Dermis microvascular lymphatic vessel endothelial cell (primary cell): Measurements from ENCODE around the gene TBATA. TPM values are rescaled to one million over a fixed set of nuclear protein-coding genes. Genes with fewer than 3 reads are reported as not detected.

Experiments used
- DNase-seq, 2 donors: peaks; one replicate each; pipeline versions ENCODE4 v3.0.0 to v3.0.0-alpha.2; 2010; ENCODE audit warnings: low read depth in 2 of 2
- total RNA-seq: library from RNA; depleted of rRNA; stranded (reverse); fragments of >200 nt; gene quantifications from 2 replicates; pipeline ENCODE4 v1.2.1, GENCODE V29; 2014

The TBATA gene, protein sequence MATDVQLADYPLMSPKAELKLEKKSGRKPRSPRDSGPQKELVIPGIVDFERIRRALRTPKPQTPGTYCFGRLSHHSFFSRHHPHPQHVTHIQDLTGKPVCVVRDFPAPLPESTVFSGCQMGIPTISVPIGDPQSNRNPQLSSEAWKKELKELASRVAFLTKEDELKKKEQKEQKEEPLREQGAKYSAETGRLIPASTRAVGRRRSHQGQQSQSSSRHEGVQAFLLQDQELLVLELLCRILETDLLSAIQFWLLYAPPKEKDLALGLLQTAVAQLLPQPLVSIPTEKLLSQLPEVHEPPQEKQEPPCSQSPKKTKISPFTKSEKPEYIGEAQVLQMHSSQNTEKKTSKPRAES
- not detected in 2 replicates for total RNA-seq

DNA sequence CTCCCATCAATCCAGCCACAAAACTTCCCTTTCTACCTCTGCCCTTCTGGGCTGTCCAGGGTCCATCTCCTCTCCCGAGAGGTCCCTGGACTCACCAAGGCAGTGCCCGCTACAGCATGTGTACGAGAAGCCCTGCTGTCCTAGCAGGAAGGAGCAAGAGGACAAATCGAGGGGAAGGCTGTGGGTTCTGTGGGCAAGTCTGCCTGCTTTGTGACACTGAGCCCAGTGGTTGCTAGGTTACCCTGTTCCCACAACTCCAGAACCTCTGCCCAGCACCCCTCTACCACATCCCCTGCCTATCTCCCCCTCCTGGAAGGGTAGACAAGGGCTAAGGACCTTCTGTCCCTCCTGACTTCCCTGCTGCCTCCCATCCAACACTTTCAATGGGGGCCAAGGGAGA, at the start of gene TBATA:
Gene TBATA, minus strand, starts transcription at position 188 of the 400 bp plus-strand sequence. CDS start 1,998 bp downstream, outside the sequence.
- no peak for DNase-seq

DNA sequence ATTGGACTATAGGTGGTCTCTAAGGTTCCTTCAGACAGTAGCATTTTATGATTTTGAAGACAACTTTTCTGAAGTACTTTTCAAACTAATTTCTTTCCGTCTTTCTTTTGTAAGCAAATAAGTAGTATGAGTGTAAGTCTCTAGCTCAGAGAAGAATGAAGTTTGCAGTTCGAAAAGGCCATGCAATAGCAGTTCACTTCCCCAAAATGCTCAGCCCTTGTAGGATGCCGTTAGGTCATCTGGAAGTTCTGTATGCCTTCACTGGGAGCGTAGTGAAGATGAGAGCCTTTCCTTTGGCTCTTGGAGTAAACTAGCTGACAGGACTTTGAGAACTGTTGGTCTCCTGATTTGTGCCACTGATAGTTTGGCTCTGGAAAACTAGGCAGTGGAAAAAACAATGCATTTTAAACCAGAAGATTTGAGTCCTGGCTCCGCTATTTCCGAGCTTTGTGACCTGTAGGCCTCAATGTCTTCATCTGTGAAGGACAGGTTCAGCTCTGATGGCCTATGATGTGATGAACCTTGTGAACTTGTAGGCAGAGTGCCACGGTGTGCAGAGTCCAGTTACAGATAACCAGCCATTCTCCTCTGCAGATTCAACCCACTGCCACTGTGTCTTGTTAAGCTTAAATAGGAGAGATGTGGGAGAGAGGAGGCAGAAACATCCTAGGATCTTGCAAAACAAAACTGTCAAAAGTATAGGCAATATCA, 49.4 kb upstream of the TBATA start:
- no peak for DNase-seq

DNA sequence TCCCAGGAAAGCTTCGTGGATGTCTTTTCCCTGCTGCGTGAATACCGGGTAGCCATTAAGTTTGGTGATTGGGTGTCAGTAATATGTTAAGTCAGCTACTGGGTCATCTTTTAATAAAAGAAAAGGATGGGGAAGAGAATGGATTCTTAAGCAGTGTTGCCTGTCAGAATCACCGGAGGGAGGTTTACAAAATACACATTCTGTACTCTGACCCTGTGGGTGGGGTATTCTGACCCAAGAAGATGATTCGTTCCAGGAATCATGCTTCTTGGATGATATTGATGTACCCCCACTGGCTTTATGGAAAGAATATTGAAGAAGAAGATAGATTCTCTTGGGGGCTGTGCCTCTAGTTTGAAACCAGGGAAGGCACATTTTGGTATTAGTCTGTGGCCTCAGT, 48.8 kb upstream of the TBATA start:
- no peak for DNase-seq

DNA sequence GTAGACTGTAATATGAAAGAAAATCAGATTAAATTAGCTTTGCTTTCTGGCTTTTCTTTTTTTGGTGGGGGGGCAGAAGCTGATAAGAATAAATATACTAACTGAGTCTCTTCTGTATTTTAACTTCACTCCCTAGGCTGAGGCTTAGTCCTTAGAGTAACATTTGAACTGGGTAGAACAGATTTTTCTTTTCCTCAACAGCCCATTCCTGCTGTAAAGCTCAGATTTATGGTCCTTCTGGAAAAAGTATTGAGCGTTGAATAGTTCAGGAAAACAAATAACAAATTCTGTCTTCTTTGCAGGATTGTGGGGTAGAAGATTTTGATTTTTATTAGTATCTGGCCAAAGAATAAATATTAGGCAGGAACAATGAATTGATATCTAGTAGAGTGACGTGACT, 48.4 kb upstream of the TBATA start:
- DNase-seq: no peak

DNA sequence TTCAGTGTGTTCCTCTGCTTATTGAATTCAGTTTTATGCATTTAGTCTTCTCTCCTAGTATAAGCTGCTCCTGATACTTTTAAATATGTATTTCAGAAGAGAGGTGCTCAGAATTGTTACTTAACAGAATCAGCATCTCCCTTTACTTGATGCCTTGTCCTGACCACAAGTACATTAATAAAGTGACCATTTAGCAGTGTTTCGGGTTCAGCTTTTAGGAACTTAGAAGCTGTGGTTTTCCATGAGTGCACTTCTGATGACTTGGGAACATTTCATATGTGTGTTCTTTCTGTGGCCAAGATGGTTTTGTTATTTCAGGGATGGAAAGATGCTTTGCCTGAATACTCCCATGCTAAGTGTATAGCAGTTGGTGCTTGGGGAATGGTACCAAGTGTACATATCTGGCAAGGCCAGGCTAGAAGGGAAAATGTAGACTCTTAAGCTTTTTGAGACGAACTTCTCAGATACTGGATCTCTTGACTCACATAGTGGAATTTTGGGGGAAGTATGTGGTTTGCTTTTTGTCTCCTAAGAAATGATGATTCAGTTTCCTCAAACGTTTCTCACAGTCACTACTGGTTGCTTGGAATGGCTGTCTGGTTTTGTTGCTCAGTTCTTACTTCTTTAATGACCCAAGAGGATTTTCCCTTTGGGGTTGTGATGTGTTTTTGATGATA, 47.8 kb upstream of the TBATA start:
- peak in 1 of 2 donors; percentile 71 for DNase-seq

DNA sequence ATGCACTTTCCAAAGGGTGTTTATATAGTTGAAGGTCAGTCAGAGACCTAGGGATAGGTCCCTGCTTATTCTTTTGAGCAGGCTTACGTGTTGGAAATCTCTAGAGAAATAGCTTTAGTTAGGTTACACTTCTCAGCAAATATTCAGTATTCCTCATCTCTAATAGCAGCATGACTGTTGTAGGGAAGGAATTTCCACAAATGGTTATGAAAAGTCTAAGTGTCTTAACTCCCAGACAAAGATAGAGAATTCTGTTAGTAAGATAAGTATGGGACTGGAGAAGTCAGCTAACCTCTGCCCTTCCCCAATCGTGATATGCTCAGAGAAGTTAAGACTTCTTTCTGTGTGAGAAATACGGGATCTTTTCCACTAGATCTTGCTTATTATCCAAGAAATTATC, 47.0 kb upstream of the TBATA start:
- no peak for DNase-seq

DNA sequence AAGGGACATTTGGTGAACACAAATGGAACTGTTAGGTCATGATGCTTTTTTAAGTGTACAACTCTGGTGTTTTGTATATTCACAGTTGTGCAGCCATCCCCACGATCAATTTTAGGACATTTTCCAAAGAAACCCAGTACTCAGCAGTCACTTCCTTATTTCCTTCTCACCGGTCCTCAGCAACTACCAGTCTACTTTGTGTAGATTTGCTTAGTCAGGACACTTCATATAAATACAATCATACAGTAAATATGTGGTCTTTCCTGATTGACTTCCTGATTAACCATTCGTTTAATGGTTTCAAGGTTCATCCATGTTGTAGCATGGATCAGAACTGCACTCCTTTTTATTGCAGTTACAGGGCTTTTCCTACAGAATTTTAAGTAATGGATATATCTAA, 45.0 kb upstream of the TBATA start:
- peak in 1 of 2 donors; percentile 16 for DNase-seq

DNA sequence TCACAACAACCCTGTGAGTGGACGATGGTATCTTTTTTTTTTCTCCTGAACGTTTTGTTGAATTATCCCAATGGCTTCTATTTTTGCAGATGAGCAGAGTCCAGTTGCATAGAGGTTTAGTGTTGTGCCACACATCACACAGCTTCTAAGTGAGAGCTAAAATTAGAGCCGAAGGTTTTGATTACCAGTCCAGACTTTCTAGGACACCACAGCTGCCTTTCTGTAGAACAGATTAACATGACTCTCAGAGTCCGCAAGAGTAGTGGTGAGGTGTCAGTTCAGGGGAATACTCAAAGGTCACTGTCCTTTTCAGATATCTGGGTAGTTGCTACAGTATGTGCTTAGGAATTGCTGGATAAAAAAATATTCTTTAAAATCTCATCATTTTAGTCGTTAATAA, 44.4 kb upstream of the TBATA start:
- no peak for DNase-seq

DNA sequence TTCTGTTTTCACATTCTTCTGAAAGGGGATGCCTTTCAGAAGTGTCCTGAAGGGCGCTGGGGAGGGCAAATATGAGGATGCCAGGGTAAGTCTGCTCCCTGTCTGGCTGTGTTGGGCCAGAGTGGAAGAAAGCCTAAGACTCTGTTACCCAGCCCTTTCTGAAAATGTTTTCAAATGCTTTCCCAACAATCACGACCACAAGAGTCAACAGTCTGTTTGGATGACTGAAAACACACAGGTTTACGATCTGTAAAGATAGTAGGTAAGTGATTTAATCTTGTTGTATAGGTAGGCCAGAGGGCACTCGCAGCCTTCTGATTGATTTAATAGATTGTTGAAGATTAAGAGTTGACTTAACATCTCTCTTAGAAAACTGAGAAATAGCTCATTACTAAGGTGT, 43.7 kb upstream of the TBATA start:
- no peak for DNase-seq

DNA sequence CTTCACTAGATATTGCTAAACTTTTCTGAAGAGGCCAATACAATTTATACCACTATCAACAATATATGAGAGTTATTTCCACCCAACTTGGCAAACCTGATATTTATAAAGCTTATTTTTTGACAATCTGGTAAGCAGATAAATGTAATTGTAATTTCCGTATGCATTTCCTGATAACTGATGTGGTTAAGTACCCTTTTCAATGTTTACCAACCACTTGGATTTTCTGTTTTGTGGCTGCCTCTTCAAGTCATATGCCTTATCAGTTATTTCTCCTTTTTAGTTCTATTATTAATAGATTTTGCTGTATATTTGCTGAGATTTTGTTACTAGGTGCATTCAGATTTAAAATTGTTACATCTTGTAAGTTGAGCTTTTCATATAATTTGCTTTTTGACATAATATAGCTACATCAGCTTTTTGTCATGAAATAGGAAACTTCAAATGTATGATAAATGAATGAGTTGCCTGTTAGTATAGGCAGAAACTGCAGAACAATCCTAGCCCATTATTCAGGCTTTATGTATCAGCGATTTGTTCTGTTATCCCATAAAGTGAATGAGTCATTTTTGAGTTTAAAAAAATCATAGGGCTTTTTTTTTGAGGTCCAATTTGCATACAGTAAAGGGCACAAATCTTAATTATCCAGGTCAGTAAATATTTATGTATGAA, 42.0 kb upstream of the TBATA start:
- DNase-seq: no peak

DNA sequence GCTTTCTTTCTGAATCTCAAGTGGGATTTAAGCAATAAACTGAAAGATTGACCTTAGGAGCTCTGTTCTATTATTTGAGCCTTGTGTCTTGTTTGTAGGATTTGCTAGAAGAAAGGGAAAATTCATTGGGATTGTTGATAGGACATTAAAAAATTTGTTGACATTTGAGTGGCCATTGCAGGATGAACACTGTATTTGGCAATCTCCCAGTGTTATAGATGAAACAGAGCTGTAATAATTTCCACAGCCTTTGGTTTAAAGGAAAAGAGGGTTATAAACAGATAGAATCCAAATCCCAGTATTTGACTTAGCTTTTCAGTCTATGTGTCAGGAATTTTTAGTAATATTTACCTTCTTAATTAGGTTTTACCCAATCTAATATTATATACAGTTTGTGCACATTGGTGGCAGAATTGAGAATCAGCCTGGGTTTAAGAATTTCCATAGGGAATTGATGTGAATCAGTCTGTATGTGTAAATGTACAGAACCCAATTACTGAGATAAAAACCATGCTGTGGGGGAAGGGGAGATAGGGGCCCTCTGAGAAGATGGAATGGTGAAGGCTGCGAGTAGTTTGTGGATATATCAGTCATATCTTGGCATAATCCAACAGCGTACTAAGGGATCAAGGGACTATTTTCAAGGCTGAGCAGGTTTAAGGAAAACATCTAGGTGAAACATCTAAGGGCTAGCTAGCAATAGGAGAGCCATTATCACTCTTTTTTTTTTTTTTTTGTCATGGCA, 37.1 kb upstream of the TBATA start:
- DNase-seq: no peak

DNA sequence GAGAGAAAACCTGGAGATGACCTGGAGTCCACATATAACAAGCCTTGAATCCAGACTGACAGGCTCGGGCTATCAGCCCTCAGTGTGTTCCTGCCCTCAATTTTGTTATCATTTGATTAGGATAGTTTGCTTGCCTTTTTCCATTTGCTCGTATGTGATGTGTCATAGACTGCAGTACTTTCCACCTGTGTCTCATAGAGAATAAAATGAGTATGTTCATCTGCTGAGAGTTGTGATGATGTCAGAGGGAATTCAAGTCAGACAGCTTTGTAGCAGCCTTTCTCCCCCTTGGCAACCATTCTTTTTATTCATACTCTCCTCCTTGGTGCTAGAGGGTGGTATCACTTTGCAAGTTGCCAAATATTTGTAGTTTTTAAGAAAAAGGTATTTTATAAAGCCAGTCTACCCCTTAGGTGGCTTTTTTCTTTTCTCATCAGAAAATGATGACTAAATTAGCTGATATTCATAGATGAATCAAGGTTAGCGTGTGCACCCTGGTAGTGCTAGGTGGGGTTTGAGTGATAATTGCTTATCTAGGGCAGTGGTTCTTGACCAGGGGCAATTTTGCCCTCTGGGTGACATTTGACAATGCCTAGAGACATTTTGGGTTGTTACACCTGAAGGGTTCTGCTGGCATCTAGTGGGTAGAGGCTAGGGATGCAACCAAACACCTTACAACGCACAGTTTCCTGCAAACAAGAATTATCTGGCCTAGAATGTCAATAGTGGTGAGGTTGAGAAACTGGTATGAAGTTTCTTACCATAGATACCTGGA, 36.0 kb upstream of the TBATA start:
- no peak for DNase-seq

DNA sequence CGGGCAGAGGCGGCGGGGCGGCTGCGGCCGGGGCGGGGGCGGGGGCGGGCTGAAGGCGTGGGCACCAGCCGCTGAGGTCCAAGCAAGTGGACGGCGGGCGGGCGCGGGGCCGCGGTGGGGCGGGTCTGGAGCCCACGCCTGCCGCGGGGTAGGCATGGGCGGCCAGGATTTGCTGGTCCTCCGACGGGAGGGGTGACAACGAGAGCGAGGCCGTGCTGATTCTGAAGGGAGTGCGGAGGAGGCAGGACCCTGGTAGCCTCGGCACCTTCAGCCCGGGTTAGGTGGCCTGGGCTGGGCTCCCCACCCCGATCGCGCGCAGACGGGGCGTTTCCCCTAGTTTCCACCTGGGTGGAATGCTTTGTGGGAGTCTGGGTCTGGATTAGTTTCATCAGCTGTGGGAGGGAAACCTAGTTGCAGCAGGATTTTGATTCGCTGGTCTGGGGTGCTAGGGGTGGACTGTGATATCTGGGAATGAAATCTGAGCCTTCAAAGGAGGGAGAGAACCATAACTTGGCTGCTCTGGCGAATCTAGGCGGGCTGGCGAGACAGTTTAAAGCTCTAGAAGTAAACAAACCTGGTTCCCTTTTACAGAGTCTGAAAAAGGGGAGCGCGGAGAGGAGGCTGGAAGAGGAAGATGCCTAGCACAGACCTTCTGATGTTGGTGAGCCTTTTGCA, 31.2 kb upstream of the TBATA start:
- DNase-seq: peak; percentile 25 to 92

DNA sequence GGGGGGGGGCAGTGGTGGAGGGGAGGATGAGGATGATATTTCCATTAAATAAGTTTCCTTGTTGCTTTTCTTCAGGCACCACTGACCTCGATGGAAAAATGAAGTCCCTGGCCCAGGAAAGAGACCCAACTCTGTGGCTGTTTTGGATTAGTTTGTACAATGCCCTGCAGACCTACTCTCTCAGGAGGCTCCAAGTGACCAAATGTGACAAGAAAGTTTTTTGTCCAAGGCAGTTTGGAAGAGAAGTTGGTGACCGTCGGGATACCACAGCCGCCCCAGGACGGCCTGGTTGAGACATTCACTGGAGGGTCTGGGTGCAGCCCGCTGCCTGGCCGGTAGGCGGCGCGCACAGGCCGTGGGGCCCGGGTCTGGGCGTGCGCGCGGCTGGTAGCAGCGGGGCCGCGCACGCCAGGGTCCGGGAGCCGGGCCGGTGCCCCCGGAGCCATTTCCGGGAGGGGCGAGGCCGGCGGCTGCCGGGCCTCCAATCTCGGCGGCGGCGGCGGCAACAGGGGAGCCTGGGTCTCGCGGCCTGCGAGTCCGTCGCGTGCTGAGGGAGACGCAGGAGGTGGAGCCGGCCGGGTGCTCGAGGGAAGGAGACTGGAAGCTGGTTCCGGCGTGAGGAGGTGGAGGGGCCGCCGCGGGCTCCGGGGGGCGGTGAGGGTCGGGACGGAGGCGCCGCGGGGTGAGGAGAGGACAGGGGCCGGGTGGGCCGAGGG, 30.5 kb upstream of the TBATA start, which contains the start of gene SGPL1:
Gene SGPL1, plus strand, starts transcription at position 445 of the 716 bp plus-strand sequence. CDS start 906 bp downstream, outside the sequence.
- peak; percentile 47 to 81 for DNase-seq

DNA sequence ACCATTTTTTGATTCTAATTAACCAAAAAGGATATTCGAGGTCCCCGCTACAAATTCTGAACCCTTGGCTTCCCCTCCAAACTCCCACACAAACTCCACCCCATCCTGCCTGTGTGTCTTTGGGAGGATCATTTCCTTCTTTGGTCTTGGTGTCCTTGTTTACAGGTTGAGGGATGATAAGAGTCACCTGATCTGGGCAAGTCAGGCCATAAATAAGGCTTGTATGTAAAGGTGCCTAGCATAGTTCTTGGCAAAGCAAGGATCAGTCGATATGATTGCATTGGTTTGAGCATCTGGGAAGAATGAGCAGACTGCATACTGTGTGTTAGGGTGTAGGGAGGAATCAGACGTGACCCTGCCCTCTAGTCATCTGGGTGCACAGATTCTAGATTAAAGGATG, 28.9 kb upstream of the TBATA start:
- no peak for DNase-seq

DNA sequence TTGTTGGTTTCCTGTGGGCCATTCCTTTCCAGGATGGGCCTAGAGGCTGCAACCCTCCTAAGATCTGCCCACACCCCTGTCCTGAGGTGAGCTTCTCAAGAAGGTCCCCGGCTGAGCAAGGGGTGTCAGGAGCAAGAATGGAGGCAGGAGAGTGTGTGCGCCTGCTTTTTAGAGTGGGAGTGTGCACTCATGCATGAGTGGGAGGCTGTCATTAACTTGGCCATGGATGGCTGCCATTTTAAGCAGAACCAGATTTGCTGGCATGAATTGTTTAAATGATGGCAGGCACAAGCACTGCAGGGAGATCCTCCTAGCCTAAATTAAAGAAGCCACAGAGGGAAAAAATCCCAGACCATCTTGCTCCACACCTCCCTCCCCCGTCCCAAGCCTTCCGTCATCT, 27.6 kb upstream of the TBATA start:
- no peak for DNase-seq

DNA sequence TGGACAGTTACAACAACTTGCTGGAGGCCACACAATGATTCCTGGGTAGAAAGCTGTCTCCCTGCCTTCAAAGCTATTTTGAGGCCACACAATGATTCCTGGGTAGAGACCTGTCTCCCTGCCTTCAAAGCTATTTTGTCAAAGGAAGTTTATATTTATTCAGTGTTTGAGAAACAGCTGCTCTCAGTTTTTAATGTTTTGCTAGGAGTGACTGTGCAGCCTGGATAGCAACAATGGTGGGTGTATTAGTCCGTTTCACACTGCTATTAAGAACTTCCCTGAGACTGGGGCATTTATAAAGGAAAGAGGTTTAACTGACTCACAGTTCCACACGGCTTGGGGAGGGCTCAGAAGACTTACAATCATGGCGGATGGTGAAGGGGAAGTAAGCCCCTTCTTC, 26.7 kb upstream of the TBATA start:
- peak in 1 of 2 donors; percentile 16 for DNase-seq

DNA sequence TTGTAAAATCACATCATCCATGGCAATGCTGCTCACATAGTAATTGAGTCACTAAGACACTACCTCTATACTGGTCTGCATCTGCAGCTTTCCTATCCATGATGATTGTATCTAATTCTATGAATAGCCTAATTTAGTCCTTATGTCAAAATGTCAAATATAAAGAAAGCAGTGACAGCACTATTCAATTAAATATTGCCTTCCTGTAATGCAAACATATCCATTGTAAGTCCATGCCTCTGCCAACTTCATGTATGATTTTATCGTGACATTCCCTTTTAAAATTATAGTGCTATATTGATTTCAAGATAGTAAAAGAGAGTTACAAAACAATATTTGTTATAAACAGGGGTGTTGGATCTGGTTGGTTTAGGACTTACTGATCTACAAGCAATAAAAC, 25.8 kb upstream of the TBATA start:
- no peak for DNase-seq

DNA sequence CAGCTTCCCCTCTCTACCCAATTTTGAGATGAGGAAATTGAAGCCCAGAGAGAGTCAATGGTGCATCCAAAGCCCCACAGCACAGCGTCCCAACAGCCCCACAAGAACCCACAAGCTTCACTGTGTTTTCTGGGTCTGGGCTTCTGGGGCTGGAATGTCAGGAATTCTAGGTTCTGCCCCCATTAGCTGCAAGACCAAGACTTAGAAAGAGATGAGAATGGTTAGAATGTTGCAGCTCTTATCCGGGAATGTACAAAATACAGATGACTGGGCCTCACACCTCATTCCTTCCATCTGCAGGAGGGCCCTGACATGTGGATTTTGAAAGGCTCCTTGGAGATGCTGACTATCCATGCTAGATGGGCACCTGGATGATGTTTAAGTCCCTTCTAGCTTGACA, 24.5 kb upstream of the TBATA start:
- no peak for DNase-seq
